NCI-H82 (cell line): ENCODE data around the gene FJX1.

Source experiments
- DNase-seq: peaks from one replicate; lab custom pipeline; 2025; lab: John Stamatoyannopoulos, UW

The FJX1 gene, protein sequence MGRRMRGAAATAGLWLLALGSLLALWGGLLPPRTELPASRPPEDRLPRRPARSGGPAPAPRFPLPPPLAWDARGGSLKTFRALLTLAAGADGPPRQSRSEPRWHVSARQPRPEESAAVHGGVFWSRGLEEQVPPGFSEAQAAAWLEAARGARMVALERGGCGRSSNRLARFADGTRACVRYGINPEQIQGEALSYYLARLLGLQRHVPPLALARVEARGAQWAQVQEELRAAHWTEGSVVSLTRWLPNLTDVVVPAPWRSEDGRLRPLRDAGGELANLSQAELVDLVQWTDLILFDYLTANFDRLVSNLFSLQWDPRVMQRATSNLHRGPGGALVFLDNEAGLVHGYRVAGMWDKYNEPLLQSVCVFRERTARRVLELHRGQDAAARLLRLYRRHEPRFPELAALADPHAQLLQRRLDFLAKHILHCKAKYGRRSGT

DNA sequence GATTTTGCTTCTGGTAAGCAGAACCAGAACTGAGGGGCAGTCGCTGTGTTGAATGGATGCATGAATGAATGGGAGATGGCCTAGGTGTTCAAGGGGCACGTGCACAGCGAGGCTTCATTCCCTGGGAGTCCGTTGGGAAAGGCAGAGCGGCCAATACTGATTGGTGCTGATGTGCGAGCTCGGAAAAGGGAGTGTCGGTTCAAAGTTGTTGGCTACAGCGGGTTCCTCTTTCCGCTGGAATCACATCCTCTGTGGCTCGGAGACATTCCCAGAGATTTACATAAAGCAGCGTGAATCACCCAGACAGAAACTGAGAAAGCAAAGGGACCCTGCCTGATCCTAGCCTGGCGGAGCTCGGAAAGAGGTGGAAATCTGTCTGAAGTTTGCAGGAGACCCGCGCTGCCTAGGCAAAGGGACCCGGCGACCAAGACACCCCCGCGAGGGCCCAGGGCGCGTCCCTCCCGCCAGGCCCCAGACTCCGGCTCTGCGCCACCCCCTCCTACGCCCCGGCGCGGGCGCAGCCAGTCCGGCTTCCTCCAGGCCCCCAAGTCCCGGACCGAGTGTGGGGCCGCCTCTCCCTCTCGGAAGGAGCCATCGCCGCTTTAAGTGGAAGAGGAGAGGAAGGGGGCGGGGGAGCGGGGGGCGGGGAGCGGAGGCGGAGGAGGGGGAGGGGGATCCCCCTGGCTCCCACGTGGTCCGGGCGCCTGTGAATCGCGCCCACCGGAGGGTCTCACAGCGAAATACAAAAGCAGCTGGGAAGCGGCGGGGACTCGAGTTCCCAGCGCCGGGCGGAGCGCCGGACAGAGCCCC is at the start of gene FJX1:
Gene FJX1 (plus strand): TSS at position 774 of the 810 bp plus-strand sequence. CDS start 177 bp downstream, outside the sequence.
- peak; percentile 91 for DNase-seq

DNA sequence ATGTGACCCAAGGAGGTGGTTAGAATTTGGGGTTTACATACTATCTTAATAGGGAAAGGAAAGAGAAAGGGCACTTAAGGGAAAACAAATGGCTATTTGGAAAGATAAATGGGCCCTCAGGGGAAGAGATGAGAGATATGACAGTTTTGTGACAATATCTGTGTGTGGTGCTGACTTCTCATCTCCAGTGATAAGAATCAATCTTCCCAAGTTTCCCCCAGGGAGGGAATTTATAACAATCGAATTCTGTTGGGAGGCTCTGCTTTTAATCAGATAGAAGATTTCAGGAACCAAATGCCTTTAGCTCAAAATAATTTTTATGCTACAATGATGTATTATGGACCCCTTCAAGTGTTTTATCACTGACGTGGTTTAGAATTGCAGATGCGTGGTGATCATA is 46.6 kb upstream of the FJX1 start:
- DNase-seq = no peak

DNA sequence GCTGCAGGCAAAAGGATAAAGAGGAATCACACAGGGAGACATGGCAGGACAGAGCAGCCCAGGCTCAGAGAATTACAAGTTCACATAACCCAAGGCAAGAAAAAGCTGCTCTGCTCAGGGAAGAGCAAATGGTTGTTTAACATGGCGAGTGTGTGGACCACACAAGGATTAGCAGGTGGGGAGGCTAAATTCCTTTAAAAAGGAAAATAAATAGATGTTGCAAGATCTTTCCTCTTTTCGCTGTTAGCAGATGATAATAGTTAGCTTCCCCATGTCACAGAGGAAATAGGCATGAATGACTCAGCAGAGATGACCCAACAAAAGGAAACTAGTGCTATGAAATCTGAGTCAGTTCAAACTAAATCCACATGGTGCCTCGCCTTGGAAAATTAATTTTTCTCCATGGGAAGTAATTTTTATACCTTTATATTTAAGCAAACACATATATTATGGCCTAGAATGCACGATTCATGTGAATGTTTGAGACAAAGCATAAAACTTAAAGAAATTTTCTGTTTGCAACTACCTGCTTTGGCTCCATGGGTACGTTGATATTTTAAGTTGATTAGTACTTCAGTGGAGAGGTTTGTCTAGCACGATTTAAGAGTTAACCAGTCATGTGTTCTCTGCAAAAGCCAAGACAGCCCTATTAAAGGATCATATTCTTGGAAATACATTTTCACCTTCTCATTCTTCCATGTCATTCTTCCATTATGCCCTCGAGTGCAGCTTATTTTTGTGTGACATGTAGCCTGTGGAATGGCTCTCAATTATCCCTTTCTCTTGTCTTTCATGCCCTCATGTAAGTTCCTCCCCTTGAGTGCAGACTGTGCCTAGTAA is 38.5 kb upstream of the FJX1 start:
- no peak for DNase-seq

DNA sequence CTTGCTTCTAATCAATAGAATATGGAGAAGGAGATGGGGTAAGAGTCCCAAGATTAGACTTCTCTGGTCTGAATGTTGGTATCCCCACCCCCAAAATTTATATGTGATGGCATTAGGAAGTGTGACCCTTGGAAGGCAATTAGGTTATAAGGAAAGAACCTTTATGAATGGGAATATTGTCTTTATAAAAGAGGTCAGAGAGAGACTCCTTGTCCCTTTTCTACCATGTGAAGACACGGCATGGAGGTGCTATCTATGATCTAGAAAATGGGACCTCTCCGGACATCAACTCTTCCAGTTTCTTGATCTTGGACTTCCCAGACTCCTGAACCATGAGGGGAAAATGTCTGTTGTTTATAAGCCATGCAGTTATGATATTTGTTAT is 37.9 kb upstream of the FJX1 start:
- DNase-seq = no peak

DNA sequence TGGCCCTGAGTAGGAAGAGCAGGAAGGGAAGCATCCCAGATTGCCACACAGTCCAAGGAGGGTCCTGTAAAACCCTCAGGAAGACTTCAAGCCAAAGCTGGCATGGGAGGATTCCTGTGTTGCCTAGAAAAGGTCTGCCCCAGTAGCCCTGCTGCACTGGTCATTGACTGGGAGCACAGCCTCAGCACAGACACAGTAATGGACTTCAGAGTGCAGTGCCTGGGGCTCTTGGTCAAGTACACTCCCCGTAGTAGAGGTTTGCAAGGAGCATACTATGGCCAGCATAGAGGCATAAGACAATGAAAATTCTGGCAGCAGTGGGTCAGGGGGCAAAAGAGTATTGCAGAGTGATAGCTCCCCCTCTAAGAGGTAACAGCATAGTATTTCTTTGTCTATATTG is 36.2 kb upstream of the FJX1 start:
- DNase-seq = no peak

DNA sequence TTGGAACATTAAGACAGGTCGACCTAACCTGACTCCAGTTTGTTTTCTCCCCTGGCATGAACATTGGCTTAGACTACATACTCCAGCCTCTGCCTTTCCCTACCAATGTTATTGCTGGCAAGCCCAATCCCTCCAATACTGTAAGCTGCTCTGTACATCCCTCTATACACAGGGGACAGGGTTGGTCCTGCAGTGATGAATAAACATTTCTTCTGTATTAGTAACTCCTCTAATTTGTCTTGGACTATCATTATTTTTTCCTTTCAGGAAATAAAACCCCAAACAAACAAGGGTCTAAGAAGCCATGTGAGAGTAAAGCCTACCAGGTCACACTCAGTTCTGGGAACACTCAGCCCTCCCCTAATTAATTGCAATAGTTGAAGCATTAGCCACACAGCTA is 35.1 kb upstream of the FJX1 start:
- DNase-seq = no peak

DNA sequence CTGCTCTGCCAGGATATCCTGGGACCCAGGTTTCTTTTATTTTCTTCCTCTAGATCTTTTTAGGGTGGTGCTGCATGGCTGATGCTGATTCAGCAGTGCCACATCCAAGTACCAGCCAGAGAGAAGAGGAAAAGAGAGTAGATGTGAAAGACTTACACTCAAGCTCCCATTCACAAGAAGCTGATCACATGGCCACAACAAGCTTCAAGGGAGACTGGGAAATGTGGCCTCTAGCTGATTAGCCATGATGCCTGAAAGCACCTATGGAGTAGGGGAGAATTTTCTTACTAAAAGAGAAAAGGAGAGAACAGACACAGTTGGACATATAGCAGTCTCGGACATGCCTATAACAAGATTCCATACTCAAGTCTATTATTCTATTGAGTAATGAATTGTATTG is 34.4 kb upstream of the FJX1 start:
- DNase-seq = no peak

DNA sequence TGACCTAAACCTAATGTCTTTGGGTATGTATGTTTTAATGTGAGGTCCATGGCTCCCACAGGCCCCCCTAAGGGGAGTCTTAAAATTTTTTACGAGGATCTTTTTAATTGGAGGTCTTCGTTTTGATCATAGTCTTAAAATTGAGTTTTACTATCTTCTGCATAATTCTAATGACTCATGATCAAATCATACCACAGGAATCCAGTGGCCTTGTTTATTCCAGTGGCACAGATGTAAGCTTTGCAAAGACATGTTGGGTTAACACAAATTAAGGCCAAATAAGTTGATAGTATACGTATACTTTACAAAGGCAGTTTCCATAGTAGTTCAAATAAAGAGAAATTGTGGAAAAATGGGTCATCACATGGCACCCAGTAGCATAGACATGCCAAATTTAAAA is 33.9 kb upstream of the FJX1 start:
- DNase-seq = no peak

DNA sequence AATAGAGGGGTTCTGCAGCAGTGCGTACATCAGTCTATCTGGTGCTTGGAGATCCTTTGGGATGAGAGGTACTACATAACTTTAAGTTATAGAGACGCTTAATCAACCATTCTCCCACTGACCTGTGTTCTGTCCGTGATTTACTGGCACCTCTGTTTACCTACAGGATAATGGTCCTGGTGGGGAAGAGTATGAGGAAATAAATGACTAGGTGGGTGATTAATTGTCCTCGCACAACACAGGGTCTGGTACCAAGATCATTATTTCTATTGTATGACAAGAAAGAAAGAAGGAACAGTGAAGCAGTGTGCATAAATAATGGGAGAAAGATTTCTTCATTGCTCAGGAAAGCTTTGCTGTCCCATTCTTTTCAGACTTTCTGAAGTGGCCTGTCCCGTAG is 32.8 kb upstream of the FJX1 start:
- DNase-seq = no peak

DNA sequence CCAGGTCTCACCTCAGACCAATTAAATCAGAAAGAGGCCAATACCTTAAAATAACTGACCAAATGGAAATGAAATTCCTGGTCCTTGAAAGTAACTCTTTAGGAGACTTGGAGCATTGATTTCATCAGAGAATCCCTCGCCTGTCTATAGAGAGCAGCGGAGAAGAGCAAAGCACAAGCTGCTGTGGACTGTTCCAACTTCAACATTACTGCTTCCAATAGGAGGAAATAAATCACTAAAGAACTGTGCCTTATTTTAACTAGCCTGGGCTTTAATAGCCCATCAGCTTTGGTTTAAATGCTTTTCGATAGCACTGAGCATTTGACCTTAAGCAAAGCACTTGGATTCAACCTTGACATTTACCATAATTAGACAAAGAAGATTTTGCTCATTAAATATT is 32.0 kb upstream of the FJX1 start:
- DNase-seq = no peak

DNA sequence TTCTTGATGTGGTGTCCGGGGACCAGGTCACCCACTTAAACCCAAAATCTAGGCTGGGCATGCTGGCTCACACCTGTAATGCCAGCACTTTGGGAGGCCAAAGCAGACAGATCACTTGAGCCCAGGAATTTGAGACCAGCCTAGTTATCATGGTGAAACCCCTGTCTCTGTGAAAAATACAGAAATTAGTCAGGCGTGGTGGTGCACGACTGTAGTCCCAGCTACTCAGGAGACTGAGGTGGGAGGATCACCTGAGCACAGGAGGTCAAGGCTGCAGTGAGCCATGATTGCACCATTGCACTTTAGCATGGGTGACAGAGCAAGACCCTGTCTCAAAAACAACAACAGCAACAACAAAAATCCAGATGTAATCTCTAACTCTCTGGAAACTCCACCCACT is 30.3 kb upstream of the FJX1 start:
- DNase-seq = no peak

DNA sequence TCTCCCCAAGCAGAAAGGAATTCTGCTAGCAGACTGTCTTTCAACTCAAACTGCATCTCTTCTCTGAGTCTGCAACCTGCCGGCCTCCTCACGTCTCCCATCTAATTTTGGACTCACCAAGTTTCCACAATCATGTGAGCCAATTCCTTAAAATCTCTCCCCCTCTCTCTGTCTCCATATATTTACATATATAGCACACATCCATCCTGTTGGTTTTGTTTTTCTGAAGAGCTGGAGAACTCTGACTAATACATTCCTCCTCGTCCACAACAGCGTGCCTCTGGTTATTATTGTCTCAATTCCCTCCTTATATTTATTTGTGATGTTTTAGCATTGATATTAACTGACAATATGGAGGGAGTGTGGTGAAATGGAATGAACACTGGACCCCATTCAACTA is 29.6 kb upstream of the FJX1 start:
- no peak for DNase-seq

DNA sequence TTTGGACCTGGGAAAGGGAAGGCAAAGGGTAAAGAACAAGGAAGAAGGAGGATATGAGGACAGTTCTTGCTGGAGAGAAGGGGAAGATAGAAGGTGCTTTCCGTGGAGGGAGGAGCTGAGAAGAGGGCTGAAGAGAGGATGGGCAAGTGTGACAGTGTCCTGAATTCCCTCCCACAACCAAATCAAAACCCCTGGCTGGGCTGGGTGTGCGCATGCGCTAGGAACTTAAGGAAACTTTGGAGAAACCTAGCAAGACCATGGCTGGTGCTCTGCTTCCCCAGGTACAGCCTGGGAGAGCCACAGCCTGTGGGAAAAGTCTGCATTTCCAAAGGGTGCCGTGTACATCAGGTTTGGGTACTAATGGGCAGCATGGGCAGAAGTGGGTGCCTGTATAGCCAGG is 29.0 kb upstream of the FJX1 start:
- DNase-seq = no peak

DNA sequence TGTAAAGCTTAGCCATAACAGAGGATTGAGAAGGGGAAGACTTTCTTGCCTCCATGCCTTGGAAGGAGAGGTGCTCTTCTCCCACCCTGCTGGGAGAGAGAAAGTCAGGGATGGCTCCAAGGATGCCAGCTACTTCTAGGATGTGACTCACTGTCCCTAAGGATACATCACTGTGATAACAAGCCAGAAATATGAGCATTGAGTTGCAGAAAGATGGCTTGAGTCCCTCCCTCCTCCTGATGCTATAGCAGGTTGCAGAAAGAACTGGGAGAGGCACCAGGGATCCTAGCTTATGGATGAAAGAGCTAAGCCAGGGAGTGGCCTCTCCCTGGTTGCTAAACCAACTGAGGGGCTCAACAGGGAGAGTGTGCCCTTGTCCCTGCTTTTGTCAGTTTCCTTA is 27.8 kb upstream of the FJX1 start:
- DNase-seq = no peak

DNA sequence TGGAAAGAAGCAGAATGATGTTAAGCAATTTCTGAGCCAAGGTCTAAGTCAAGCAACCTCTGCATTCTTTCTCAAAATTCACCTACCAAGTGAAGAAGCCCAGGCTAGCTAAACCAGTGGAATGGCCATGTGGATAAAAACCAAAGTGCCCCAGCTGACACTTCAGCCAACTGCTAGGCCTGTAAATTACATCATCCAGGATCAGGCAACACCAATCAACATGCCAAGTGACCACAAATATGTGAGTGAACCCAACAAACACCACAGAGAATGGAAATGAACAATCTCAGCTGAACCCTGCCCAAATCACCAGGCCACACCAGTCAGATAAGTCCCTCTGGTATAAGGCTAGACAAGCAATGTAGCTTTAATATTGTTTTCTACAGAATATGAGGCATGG is 25.1 kb upstream of the FJX1 start:
- no peak for DNase-seq

DNA sequence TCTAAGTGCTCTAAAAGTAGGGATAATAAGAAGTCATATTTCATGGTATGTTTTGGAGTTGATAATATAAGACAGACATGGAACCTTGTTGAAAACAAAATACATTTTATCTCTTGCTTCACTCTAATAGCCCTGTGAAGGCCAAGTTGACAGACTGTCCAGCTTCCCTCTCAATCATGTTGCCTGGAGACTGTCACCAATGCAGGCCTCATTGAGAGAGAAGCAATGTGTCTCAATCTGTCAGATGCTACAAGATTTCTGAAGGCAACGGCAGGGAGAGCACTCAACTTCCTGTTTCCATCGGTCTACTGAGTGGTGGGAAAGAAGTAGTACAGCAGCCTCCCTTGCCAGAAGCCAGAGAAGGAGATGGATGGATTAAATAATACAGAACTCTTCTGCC is 23.6 kb upstream of the FJX1 start:
- no peak for DNase-seq

DNA sequence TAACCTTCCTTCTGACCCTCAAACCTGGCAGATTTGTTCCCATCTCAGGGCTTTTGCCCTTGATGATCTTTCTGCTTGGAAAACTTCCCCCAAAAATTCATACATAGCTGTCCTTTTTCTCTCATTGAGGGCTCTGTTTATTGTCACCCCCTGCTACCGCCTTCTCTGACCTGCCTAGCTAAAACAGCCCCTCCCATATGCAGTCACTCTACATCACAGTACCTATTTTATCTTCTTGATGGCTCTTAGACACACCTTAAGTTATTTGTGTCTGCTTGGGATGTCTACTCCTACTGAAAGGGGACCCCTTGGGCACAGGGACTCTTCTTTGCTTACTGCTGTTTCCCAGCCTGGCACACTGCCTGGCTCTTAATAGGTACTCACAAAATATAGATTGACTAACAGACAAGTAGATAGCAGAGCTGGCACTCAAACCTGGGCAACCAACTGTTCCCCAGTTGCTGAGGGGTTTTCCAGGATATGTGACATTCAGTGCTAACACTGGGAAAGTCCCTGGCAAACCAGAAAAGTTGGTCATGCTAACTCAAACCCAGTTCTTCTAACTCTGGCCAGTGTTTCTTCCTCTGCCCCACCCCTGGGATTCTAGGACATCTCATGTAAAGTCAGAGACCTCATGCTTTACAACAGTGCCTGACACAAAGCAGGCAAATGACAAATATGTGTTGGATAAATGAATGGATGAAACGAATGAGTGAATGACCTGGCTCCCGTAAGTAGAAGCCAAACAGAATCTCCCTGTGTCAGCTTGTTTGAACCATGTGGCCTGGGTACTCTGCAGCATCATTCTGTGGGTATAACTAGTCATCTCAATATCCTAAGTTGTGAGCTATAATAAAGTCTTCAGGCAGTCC is 19.8 kb upstream of the FJX1 start:
- DNase-seq = no peak

DNA sequence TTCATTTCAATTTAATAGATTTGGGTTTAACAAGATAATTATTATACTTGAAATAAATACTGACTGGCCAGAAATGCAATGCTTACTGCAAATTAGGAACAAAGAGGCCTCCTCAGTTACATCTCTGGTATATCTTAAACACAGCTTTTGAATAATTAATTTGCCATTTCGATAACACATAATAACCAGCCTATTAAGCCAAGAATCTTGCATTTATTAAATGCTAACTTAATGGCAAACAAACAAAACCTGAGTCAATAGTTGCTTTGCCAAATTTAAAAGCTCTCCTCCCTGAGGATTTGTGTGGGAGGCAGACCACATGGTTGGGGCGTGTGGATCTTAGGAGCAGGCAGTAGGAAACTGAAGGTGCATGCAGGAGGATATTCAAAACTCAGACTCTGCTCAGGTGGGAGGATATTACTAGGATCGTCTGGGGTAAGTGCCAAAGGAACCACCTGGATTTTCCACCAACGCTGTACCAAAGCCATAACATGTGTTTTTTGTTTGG is 17.9 kb upstream of the FJX1 start:
- DNase-seq = no peak

DNA sequence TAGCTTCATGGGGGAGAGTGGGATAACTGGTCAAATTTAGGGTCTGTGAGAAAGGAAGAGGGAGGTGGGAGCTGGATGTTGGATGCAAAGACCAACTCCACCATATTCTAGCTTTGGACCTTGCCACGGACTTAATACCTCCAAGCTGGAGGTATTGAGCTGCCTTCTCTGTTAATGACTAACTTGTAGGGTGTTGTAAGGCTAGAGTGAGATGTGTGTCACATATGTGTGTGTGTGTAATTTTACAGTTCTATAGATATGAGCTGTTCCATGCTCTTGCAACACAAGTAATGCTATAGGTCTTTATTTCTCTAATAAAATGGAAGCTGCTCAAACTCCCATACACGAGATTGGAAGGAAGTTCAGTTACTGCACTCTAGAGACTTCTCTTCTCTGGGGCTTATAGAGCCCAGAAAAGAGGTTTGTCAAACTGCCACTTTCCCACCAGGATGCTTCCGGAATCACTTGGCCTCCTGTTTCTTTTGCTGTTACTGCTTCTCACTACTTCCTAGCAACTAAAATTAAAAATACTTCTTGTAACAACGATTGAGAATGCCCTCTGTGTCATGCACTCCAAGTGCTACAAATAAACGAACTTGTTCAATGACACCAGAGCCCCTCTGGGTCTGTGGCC is 16.0 kb upstream of the FJX1 start:
- DNase-seq = no peak

DNA sequence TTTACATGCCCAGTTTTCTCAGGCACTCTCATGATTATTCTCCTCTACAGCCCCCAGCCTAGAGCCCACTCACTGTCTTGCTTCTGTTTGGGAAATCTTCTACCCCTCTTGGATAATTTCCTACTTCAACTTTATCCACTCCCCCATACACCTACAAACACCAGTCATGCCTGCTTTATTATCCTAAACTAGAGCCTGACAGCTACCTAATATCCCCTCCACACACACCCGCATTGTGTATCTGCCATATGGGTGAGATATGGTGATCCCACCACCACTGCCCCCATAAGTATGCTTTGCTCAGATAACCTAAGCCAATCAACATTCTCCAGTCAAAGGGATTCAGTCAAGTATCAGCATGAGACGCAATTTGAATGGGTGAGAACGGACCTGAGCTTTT is 15.3 kb upstream of the FJX1 start:
- DNase-seq = no peak

DNA sequence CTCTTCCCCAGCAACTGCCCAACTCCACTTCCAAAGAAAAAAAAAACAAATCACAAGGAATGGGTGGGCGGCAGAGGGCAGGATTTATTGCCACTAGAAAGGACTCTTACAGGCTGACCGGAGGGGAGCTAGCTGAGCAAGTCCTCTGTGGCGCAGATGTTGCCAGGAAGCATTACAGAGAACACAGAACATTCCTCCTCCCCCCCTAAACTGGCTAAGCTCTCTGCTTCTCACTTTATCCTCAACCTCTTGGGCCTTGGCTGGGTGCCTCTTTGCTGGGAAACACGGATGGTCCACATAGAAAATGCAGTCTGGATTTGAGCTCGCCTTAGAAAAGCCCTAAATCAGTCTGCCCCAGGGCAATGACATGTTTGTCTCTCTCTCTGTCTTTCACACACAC is 12.6 kb upstream of the FJX1 start:
- peak; percentile 25 for DNase-seq
